ENCODE measurements around the gene RFX1. TPM values are rescaled to one million over a fixed set of nuclear protein-coding genes. Genes with fewer than 3 reads are reported as not detected.
"Not testable (repeated sequence)": the region's sequence is repeated elsewhere in the genome, so short reads cannot be mapped to it uniquely, and the experiment has no call there.

Gene RFX1
- total RNA-seq, 4 donors from 2014 or later: 2.0 to 5.9 (median 3.9) TPM

DNA sequence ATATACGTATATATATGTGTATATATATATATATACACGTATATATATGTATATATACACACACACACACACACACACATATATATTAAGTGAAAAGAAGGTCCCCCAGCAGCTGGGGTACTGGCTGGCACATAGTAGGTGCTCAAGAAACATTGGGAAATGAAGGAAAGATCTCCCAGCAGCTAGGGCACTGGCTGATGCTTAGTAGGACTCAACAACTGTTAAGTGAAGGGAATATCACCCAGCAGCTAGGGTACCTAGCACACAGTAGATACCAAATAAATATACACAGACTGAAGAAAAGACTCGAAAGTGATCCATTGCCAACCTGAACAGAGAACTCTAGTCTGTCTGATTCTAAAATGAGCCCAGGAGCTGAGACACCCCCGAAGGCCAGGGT lies 80.1 kb downstream of the RFX1 start:
- Histone ChIP-seq H3K4me3 (no peak overlapping the region), H3K4me1 (no peaks in the 10 kb centered on the region), H3K9me3 (peaks cover 0 to 1% (median 0%) of the 10 kb centered on the region in 3 donors), H3K36me3 (peaks cover 0 to 92% of the 10 kb centered on the region in 2 donors), H3K27me3 (no peaks in the 10 kb centered on the region), H3K27ac (no peak overlapping the region)
- no peak for TF ChIP-seq POLR2AphosphoS5 (IDR thresholded peaks at IDR 0.05)
- TF ChIP-seq POLR2A (IDR thresholded peaks at IDR 0.05): no peak
- TF ChIP-seq, protein P1, sequence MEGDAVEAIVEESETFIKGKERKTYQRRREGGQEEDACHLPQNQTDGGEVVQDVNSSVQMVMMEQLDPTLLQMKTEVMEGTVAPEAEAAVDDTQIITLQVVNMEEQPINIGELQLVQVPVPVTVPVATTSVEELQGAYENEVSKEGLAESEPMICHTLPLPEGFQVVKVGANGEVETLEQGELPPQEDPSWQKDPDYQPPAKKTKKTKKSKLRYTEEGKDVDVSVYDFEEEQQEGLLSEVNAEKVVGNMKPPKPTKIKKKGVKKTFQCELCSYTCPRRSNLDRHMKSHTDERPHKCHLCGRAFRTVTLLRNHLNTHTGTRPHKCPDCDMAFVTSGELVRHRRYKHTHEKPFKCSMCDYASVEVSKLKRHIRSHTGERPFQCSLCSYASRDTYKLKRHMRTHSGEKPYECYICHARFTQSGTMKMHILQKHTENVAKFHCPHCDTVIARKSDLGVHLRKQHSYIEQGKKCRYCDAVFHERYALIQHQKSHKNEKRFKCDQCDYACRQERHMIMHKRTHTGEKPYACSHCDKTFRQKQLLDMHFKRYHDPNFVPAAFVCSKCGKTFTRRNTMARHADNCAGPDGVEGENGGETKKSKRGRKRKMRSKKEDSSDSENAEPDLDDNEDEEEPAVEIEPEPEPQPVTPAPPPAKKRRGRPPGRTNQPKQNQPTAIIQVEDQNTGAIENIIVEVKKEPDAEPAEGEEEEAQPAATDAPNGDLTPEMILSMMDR (IDR thresholded peaks at IDR 0.05): no peak
- TF ChIP-seq EP300 (IDR thresholded peaks at IDR 0.05): no peak
- 68% methylated on average over 4 of the region's 4 CpGs; no CpG with 5 or more reads in 1 of the 2 donors for WGBS, 2 donors (ENCODE audit: low coverage in 1 of 2)
- no peak for ATAC-seq

GRCh38 chr19:13923194-13923987 lies 82.7 kb downstream of the RFX1 start:
- Histone ChIP-seq H3K27ac (no peak overlapping the region), H3K9me3 (peaks cover 0 to 6% (median 0%) of the 10 kb centered on the region in 3 donors), H3K36me3 (peaks cover 0 to 98% of the 10 kb centered on the region in 2 donors), H3K4me3 (no peak overlapping the region), H3K27me3 (no peaks in the 10 kb centered on the region), H3K4me1 (no peaks in the 10 kb centered on the region)
- 94 to 95% methylated on average over 13 of the region's 28 CpGs for WGBS, 2 donors (ENCODE audit: low coverage in 1 of 2)
- TF ChIP-seq POLR2AphosphoS5 (IDR thresholded peaks at IDR 0.05): no peak
- TF ChIP-seq, protein P1 (IDR thresholded peaks at IDR 0.05): no peak
- TF ChIP-seq EP300 (IDR thresholded peaks at IDR 0.05): no peak
- TF ChIP-seq POLR2A (IDR thresholded peaks at IDR 0.05): no peak
- no peak for ATAC-seq

- H3K27ac ChIP-seq, H3K27me3 ChIP-seq, H3K4me1 ChIP-seq, H3K9me3 ChIP-seq, H3K4me3 ChIP-seq, ATAC-seq: not testable (repeated sequence)
- 93 to 100% methylated on average over 2 to 6 of the region's 6 CpGs for WGBS, 2 donors (ENCODE audit: low coverage in 1 of 2)
- H3K36me3 ChIP-seq: peaks cover 0 to 98% of the 10 kb centered on the region in 2 donors
These were observed 84.0 kb downstream of the RFX1 start for GRCh38 chr19:13922118-13922517.

- Histone ChIP-seq H3K27me3 (no peaks in the 10 kb centered on the region), H3K4me1 (no peaks in the 10 kb centered on the region), H3K27ac (no peak overlapping the region), H3K4me3 (no peak overlapping the region), H3K9me3 (peaks cover 0 to 6% (median 0%) of the 10 kb centered on the region in 3 donors), H3K36me3 (peaks cover 0 to 98% of the 10 kb centered on the region in 2 donors)
- WGBS, 2 donors (ENCODE audit: low coverage in 1 of 2): 40% methylated on average over 1 of the region's 2 CpGs; no CpG with 5 or more reads in 1 of the 2 donors
- TF ChIP-seq POLR2AphosphoS5 (IDR thresholded peaks at IDR 0.05): no peak
- TF ChIP-seq EP300 (IDR thresholded peaks at IDR 0.05): no peak
- no peak for TF ChIP-seq POLR2A (IDR thresholded peaks at IDR 0.05)
- TF ChIP-seq, protein P1 (IDR thresholded peaks at IDR 0.05): no peak
- ATAC-seq: peak; percentile 37
These were observed 85.0 kb downstream of the RFX1 start for GRCh38 chr19:13920940-13921747.

- H3K36me3 ChIP-seq: peaks cover 0 to 100% of the 10 kb centered on the region in 2 donors
- no peaks in the 10 kb centered on the region for H3K4me1 ChIP-seq
These were observed 85.6 kb downstream of the RFX1 start for GRCh38 chr19:13920524-13920923.

More at GRCh38 chr19:13920524-13920923, 85.6 kb downstream of the RFX1 start:
- Histone ChIP-seq H3K27me3 (no peaks in the 10 kb centered on the region), H3K27ac (no peak overlapping the region), H3K4me3 (no peak overlapping the region), H3K9me3 (peaks cover 0 to 6% (median 0%) of the 10 kb centered on the region in 3 donors)
- no peak for ATAC-seq
- 100% methylated on average over 1 of the region's 11 CpGs; no CpG with 5 or more reads in 1 of the 2 donors for WGBS, 2 donors (ENCODE audit: low coverage in 1 of 2)
- TF ChIP-seq POLR2A (IDR thresholded peaks at IDR 0.05) (no peak), EP300 (IDR thresholded peaks at IDR 0.05) (no peak), POLR2AphosphoS5 (IDR thresholded peaks at IDR 0.05) (no peak)
- TF ChIP-seq, protein P1 (IDR thresholded peaks at IDR 0.05): no peak
